T-helper 1 cell treated with Interleukin-12 subunit alpha and Interleukin-12 subunit beta and Interleukin-4 antibody, amounts not matched to agents 30 ng/mL and 1 ng/mL, for 36 hours (primary cell): ENCODE measurements around the gene C4orf46. TPM values are rescaled to one million over a fixed set of nuclear protein-coding genes. Genes with fewer than 3 reads are reported as not detected.

ENCODE experiments used
- intact Hi-C: fragments of 100-400 bp; cut with micrococcal nuclease; formaldehyde crosslinking; loops from one replicate; pipeline ENCODE4 v1.15.1; 2024
- total RNA-seq: library from RNA; stranded (reverse); gene quantifications from 2 replicates; pipeline ENCODE4 v1.2.3, GENCODE V29; 2022

Gene C4orf46
- total RNA-seq, 1 donor from 2014 or later = 18.0 TPM

- intact Hi-C loops = no loop called here
Observed at GRCh38 chr4:158656439-158656838, 15.2 kb downstream of the C4orf46 start.

- intact Hi-C loops = no loop called here
Observed at GRCh38 chr4:158652920-158653319, 18.8 kb downstream of the C4orf46 start.

- intact Hi-C loops = no loop called here
Observed at GRCh38 chr4:158649111-158649680, 22.5 kb downstream of the C4orf46 start.

- intact Hi-C loops = no loop called here
Observed at GRCh38 chr4:158644760-158645159, 26.9 kb downstream of the C4orf46 start.

- intact Hi-C loops = no loop called here
Observed at GRCh38 chr4:158644356-158644755, 27.3 kb downstream of the C4orf46 start.

- intact Hi-C loops = no loop called here
Observed at GRCh38 chr4:158636619-158637018, 35.1 kb downstream of the C4orf46 start.

- intact Hi-C loops = no loop called here
Observed at GRCh38 chr4:158630893-158631292, 40.8 kb downstream of the C4orf46 start.

- intact Hi-C loops = loop anchor here (1.0 kb wide), 3 partner anchors 129 to 633 kb away; no protein-coding TSS in a partner anchor
Observed at GRCh38 chr4:158625544-158625943, 46.1 kb downstream of the C4orf46 start.

- intact Hi-C loops = loop anchor here (1.0 kb wide), 3 partner anchors 129 to 633 kb away; no protein-coding TSS in a partner anchor
Observed at GRCh38 chr4:158624889-158625478, 46.7 kb downstream of the C4orf46 start.

GRCh38 chr4:158622251-158622650, 49.4 kb downstream of the C4orf46 start:
- intact Hi-C loops = no loop called here

GRCh38 chr4:158621729-158622128, 50.0 kb downstream of the C4orf46 start:
- intact Hi-C loops = no loop called here

- intact Hi-C loops = no loop called here
Observed at GRCh38 chr4:158617956-158618355, 53.7 kb downstream of the C4orf46 start.

Other genes with a start within 250 kb of the C4orf46 start
- not detected in 2 replicates for gene RXFP1, start 150.0 kb downstream of the C4orf46 start, total RNA-seq
- gene ETFDH, start 409 bp upstream of the C4orf46 start, total RNA-seq = 20.3 and 27.0 TPM in 2 replicates
- 39.4 and 41.6 TPM in 2 replicates for gene PPID, start 51.5 kb upstream of the C4orf46 start, total RNA-seq
- 18.2 and 19.7 TPM in 2 replicates for gene FNIP2, start 97.1 kb upstream of the C4orf46 start, total RNA-seq